ENCODE data around the gene CHKB. TPM values are rescaled to one million over a fixed set of nuclear protein-coding genes. Genes with fewer than 3 reads are reported as not detected.

CHKB gene
- total and polyA plus RNA-seq, 4 donors, result 59.4 to 142 (median 74.9) TPM

GRCh38 chr22:50622723-50623327 lies 40.2 kb upstream of the CHKB start:
- H3K27ac ChIP-seq (ENCODE audit: low read depth in 1 of 2, low read length in 1 of 2), result peak overlapping the region in 1 of 2 donors; percentile 50
- H3K36me3 ChIP-seq (ENCODE audit: control insufficient read depth in 4 of 4, insufficient read depth in 4 of 4, low read length in 4 of 4), result peaks cover 0 to 18% (median 0%) of the 10 kb centered on the region in 4 donors
- H3K9me3 ChIP-seq (ENCODE audit: control insufficient read depth in 4 of 4, insufficient read depth in 3 of 4, low read length in 3 of 4), result no peaks in the 10 kb centered on the region
- peaks cover 0 to 12% (median 6%) of the 10 kb centered on the region in 3 donors for H3K27me3 ChIP-seq (ENCODE audit: control insufficient read depth in 3 of 3, insufficient read depth in 3 of 3, low read length in 2 of 3)
- TF ChIP-seq, protein P1, sequence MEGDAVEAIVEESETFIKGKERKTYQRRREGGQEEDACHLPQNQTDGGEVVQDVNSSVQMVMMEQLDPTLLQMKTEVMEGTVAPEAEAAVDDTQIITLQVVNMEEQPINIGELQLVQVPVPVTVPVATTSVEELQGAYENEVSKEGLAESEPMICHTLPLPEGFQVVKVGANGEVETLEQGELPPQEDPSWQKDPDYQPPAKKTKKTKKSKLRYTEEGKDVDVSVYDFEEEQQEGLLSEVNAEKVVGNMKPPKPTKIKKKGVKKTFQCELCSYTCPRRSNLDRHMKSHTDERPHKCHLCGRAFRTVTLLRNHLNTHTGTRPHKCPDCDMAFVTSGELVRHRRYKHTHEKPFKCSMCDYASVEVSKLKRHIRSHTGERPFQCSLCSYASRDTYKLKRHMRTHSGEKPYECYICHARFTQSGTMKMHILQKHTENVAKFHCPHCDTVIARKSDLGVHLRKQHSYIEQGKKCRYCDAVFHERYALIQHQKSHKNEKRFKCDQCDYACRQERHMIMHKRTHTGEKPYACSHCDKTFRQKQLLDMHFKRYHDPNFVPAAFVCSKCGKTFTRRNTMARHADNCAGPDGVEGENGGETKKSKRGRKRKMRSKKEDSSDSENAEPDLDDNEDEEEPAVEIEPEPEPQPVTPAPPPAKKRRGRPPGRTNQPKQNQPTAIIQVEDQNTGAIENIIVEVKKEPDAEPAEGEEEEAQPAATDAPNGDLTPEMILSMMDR (IDR thresholded peaks at IDR 0.05; ENCODE audit: control extremely low read depth, extremely low read depth), result no peak
- WGBS, 2 donors, result 74 to 87% methylated on average over 16 of the region's 16 CpGs
- H3K4me1 ChIP-seq (ENCODE audit: control insufficient read depth in 5 of 5, insufficient read depth in 5 of 5, low read length in 5 of 5), result peaks cover 0 to 14% (median 4%) of the 10 kb centered on the region in 5 donors
- no peak overlapping the region for H3K4me3 ChIP-seq
- no peak overlapping the region for H3K9ac ChIP-seq (ENCODE audit: insufficient read depth in 1 of 2, low read length in 2 of 2)
- DNase-seq (no peak), ATAC-seq (ENCODE audit: insufficient read depth, low FRiP score) (no peak)

DNA sequence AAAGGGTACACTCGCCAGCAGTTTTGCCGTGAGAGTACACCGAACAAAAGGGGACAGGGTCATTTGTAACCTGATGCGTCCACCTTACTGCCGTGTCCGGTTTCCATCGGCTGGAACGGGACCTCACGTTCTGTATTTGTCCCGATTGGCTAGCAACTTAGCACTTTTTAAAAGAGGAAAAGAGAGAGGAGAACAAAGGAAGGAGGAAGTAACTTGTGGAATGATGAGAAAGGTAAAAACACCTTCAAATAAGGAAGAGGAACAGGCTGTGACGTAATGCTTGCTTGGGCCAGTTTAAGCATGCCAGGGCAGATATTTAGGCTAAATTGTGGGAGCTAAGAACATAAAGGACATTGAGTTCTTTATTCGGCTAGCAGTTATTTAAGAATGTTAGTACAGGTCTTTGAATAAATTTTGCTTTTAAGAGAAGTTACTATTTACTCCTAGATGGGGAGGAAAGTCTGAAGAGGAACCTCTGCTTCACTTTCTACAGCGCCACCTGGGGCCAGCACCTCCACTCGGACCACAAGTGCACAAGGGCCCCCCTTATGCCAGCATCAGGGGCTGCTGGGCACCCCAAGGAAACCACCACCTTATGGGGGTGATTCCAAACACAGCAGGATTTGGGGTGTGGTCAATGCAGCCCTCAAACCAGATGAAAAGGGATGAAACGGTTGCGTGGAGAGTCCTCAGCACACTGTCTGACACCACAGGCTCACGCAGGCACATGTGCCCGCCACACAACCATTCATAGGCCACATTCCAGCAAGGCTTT lies 39.5 kb upstream of the CHKB start:
- ATAC-seq (ENCODE audit: insufficient read depth, low FRiP score), result no peak
- TF ChIP-seq, protein P1 (IDR thresholded peaks at IDR 0.05; ENCODE audit: control extremely low read depth, extremely low read depth), result no peak
- peaks cover 0 to 12% (median 4%) of the 10 kb centered on the region in 5 donors for H3K4me1 ChIP-seq (ENCODE audit: control insufficient read depth in 5 of 5, insufficient read depth in 5 of 5, low read length in 5 of 5)

DNA sequence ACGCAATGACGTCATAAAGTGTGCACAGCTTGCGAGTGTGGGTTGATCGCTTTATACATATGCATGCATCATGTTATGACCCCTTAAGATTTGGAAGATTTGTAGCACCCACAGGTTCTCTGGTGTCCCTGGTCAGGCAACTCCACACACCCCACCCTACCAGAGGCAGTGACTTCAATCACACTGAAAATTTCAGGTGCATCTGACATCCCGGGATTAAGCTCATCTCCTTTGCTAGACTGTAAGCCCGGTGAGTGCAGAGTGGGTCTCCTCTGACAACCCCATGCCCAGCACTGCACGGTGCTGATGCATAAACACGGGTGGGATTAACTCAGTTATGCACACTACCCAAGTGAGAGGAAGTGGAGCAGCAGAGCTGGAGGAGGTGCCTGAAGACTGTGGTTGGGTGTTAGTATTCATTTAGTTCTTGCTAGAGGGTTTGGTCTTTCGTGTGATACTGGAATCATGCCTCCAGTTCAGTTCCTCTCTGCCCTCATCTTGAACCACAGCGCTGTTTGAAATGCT lies 38.8 kb upstream of the CHKB start:
- WGBS, 2 donors, result 16 to 17% methylated on average over 10 of the region's 10 CpGs
- Histone ChIP-seq H3K9me3 (ENCODE audit: control insufficient read depth in 4 of 4, insufficient read depth in 3 of 4, low read length in 3 of 4) (no peaks in the 10 kb centered on the region), H3K36me3 (ENCODE audit: control insufficient read depth in 4 of 4, insufficient read depth in 4 of 4, low read length in 4 of 4) (peaks cover 0 to 14% (median 0%) of the 10 kb centered on the region in 4 donors), H3K4me3 (no peak overlapping the region), H3K27ac (ENCODE audit: low read depth in 1 of 2, low read length in 1 of 2) (peak overlapping the region in 1 of 2 donors; percentile 46), H3K27me3 (ENCODE audit: control insufficient read depth in 3 of 3, insufficient read depth in 3 of 3, low read length in 2 of 3) (peaks cover 0 to 12% (median 6%) of the 10 kb centered on the region in 3 donors), H3K9ac (ENCODE audit: insufficient read depth in 1 of 2, low read length in 2 of 2) (no peak overlapping the region), H3K4me1 (ENCODE audit: control insufficient read depth in 5 of 5, insufficient read depth in 5 of 5, low read length in 5 of 5) (peaks cover 0 to 8% (median 4%) of the 10 kb centered on the region in 5 donors)
- DNase-seq (no peak), ATAC-seq (ENCODE audit: insufficient read depth, low FRiP score) (no peak)
- TF ChIP-seq, protein P1 (IDR thresholded peaks at IDR 0.05; ENCODE audit: control extremely low read depth, extremely low read depth), result no peak

More for the DNA sequence above, 39.5 kb upstream of the CHKB start:
- no peaks in the 10 kb centered on the region for H3K9me3 ChIP-seq (ENCODE audit: control insufficient read depth in 4 of 4, insufficient read depth in 3 of 4, low read length in 3 of 4)
- H3K9ac ChIP-seq (ENCODE audit: insufficient read depth in 1 of 2, low read length in 2 of 2), result no peak overlapping the region
- H3K27ac ChIP-seq (ENCODE audit: low read depth in 1 of 2, low read length in 1 of 2), result peak overlapping the region in 1 of 2 donors; percentile 50
- no peak for DNase-seq
- no peak overlapping the region for H3K4me3 ChIP-seq
- peaks cover 0 to 18% (median 0%) of the 10 kb centered on the region in 4 donors for H3K36me3 ChIP-seq (ENCODE audit: control insufficient read depth in 4 of 4, insufficient read depth in 4 of 4, low read length in 4 of 4)
- H3K27me3 ChIP-seq (ENCODE audit: control insufficient read depth in 3 of 3, insufficient read depth in 3 of 3, low read length in 2 of 3), result peaks cover 0 to 12% (median 6%) of the 10 kb centered on the region in 3 donors
- 20 to 23% methylated on average over 18 of the region's 18 CpGs for WGBS, 2 donors

Data from lung (tissue), 12 donors.